Smooth muscle cell (in vitro differentiated cells): ENCODE results near the gene CYBA. TPM values are rescaled to one million over a fixed set of nuclear protein-coding genes. Genes with fewer than 3 reads are reported as not detected.

Experiments
- DNase-seq: peaks from one replicate; lab custom pipeline; 2025; ENCODE audit not compliant: unreplicated experiment; lab: John Stamatoyannopoulos, UW
- H2AFZ ChIP-seq: fragments of 200-600 bp; sonication (generic); 2 replicates; pipeline ENCODE4 v1.6.0; 2016; ENCODE audit warnings: antibody characterized with exemption, low read depth, mild to moderate bottlenecking
- H3F3A ChIP-seq: fragments of 200-600 bp; sonication (generic); 2 replicates; pipeline ENCODE4 v1.6.0; 2017; ENCODE audit warnings: antibody characterized with exemption, low read depth
- H3K27ac ChIP-seq: fragments of 200-600 bp; sonication (generic); 2 replicates; pipeline ENCODE4 v1.5.1; 2016; ENCODE audit warnings: low read depth, mild to moderate bottlenecking
- H3K27me3 ChIP-seq: fragments of 200-600 bp; sonication (generic); 2 replicates; pipeline ENCODE4 v1.6.1; 2016; ENCODE audit warnings: low read depth, mild to moderate bottlenecking
- H3K36me3 ChIP-seq: fragments of 200-600 bp; sonication (generic); 2 replicates; pipeline ENCODE4 v1.5.1; 2016; ENCODE audit warnings: low read depth
- H3K4me1 ChIP-seq: fragments of 200-600 bp; sonication (generic); 2 replicates; pipeline ENCODE4 v1.5.1; 2016; ENCODE audit warnings: low read depth
- H3K4me2 ChIP-seq: fragments of 200-600 bp; sonication (generic); 2 replicates; pipeline ENCODE4 v1.6.0; 2016; ENCODE audit warnings: mild to moderate bottlenecking
- H3K4me3 ChIP-seq: fragments of 200-600 bp; sonication (generic); 2 replicates; pipeline ENCODE4 v1.5.1; 2016; ENCODE audit warnings: mild to moderate bottlenecking
- H3K79me2 ChIP-seq: fragments of 200-600 bp; sonication (generic); 2 replicates; pipeline ENCODE4 v1.6.0; 2016; ENCODE audit warnings: low read depth, mild to moderate bottlenecking
- H3K9ac ChIP-seq: fragments of 200-600 bp; sonication (generic); 2 replicates; pipeline ENCODE4 v1.6.0; 2016; ENCODE audit warnings: low read depth
- H3K9me3 ChIP-seq: fragments of 200-600 bp; sonication (generic); replicated peaks from 2 replicates; pipeline ENCODE4 v1.5.1; 2016; ENCODE audit warnings: low read depth
- H4K20me1 ChIP-seq: fragments of 200-600 bp; sonication (generic); 2 replicates; pipeline ENCODE4 v1.6.0; 2016; ENCODE audit warnings: low read depth
- CTCF ChIP-seq: fragments of 200-600 bp; sonication (generic); IDR thresholded peaks from 2 replicates; pipeline ENCODE4 v1.5.1; 2017; ENCODE audit warnings: borderline replicate concordance, mild to moderate bottlenecking, antibody characterized with exemption; ENCODE audit not compliant: insufficient read depth, poor library complexity, severe bottlenecking
- WGBS: methylation state at CpG from one replicate; pipeline ENCODE4 v1.1.7; 2016; ENCODE audit warnings: low lambda C conversion rate; 5-methylcytosine and 5-hydroxymethylcytosine counted together
- polyA plus RNA-seq: library from polyadenylated mRNA; unstranded; fragments of >200 nt; fragmentation: Nextera tagmentation; extraction: Ambion mirVana; gene quantifications from 2 replicates; pipeline ENCODE4 v1.2.1, GENCODE V29; 2016
- total RNA-seq: library from RNA; depleted of rRNA; stranded (reverse); fragments of >200 nt; gene quantifications from 2 replicates; pipeline ENCODE4 v1.2.3, GENCODE V29; 2014

Gene CYBA
- total and polyA plus RNA-seq, 2 experiments from 2014 or later, result 181 to 388 TPM

GRCh38 chr16:88697831-88698615 is 47.2 kb upstream of the CYBA start:
- Histone ChIP-seq H3K27ac (no peak overlapping the region), H3K4me3 (no peak overlapping the region), H3K9me3 (no peaks in the 10 kb centered on the region), H3K9ac (no peak overlapping the region), H4K20me1 (no peaks in the 10 kb centered on the region), H3K36me3 (no peaks in the 10 kb centered on the region), H2AFZ (no peak overlapping the region), H3K4me1 (no peaks in the 10 kb centered on the region), H3K79me2 (no peaks in the 10 kb centered on the region), H3K4me2 (no peak overlapping the region), H3K27me3 (no peaks in the 10 kb centered on the region), H3F3A (no peaks in the 10 kb centered on the region)
- TF ChIP-seq CTCF, result peak; percentile 30
- no peak for DNase-seq
- 95% methylated on average over 33 of the region's 37 CpGs for WGBS

GRCh38 chr16:88697116-88697830 is 46.4 kb upstream of the CYBA start:
- no peak overlapping the region for H3K4me3 ChIP-seq
- DNase-seq, result no peak
- H3K4me1 ChIP-seq, result no peaks in the 10 kb centered on the region
- H3K9ac ChIP-seq, result no peak overlapping the region
- no peak for TF ChIP-seq CTCF
- no peak overlapping the region for H2AFZ ChIP-seq
- no peak overlapping the region for H3K4me2 ChIP-seq
- no peak overlapping the region for H3K27ac ChIP-seq
- WGBS, result 92% methylated on average over 45 of the region's 47 CpGs
- no peaks in the 10 kb centered on the region for H3K9me3 ChIP-seq
- H3K27me3 ChIP-seq, result no peaks in the 10 kb centered on the region
- no peaks in the 10 kb centered on the region for H3F3A ChIP-seq
- no peaks in the 10 kb centered on the region for H4K20me1 ChIP-seq
- no peaks in the 10 kb centered on the region for H3K79me2 ChIP-seq
- H3K36me3 ChIP-seq, result no peaks in the 10 kb centered on the region

GRCh38 chr16:88696441-88696840 is 45.6 kb upstream of the CYBA start:
- Histone ChIP-seq H3K27ac (no peak overlapping the region), H3K9me3 (no peaks in the 10 kb centered on the region), H2AFZ (no peak overlapping the region), H3K4me2 (no peak overlapping the region), H3K27me3 (no peaks in the 10 kb centered on the region), H3K79me2 (no peaks in the 10 kb centered on the region), H3K4me3 (no peak overlapping the region), H3F3A (no peaks in the 10 kb centered on the region), H3K36me3 (no peaks in the 10 kb centered on the region), H4K20me1 (no peaks in the 10 kb centered on the region), H3K9ac (no peak overlapping the region), H3K4me1 (no peaks in the 10 kb centered on the region)
- TF ChIP-seq CTCF, result no peak
- no peak for DNase-seq
- WGBS, result 98% methylated on average over 14 of the region's 14 CpGs
